ENCODE measurements around the gene TACC2.
"Not testable (repeated sequence)": the region's sequence is repeated elsewhere in the genome, so short reads cannot be mapped to it uniquely, and the experiment has no call there.

TACC2 gene

DNA sequence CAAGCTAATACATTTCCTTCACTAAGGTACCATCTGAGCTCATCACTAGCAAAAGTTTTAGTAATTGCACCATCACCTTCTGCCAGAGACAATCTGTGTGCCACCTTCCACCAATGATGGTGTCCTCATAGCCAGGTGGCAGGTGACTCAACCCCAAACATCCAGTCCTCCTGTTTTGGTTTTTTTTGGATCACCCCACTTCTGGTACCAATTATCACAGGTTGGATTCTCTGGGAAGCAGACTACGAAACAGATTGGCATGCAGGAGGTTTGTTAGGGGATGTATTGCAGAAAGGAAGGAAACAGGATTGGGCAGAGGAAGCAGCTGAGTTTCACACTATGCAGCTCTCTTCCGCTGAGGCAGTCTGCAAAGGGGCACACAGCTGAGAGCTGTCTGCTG lies 4.5 kb upstream of the TACC2 start:
- TF ChIP-seq, protein P1, sequence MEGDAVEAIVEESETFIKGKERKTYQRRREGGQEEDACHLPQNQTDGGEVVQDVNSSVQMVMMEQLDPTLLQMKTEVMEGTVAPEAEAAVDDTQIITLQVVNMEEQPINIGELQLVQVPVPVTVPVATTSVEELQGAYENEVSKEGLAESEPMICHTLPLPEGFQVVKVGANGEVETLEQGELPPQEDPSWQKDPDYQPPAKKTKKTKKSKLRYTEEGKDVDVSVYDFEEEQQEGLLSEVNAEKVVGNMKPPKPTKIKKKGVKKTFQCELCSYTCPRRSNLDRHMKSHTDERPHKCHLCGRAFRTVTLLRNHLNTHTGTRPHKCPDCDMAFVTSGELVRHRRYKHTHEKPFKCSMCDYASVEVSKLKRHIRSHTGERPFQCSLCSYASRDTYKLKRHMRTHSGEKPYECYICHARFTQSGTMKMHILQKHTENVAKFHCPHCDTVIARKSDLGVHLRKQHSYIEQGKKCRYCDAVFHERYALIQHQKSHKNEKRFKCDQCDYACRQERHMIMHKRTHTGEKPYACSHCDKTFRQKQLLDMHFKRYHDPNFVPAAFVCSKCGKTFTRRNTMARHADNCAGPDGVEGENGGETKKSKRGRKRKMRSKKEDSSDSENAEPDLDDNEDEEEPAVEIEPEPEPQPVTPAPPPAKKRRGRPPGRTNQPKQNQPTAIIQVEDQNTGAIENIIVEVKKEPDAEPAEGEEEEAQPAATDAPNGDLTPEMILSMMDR (IDR thresholded peaks at IDR 0.05; ENCODE audit: low read depth, low read length, missing control alignments): no peak
- in situ Hi-C loops (cut with HindIII; ENCODE audit: low sequenced_read_pairs): no loop called here
- no peak for DNase-seq (ENCODE audit: low read depth)
- H3K4me3 ChIP-seq (ENCODE audit: low read depth, low read length): no peak overlapping the region

DNA sequence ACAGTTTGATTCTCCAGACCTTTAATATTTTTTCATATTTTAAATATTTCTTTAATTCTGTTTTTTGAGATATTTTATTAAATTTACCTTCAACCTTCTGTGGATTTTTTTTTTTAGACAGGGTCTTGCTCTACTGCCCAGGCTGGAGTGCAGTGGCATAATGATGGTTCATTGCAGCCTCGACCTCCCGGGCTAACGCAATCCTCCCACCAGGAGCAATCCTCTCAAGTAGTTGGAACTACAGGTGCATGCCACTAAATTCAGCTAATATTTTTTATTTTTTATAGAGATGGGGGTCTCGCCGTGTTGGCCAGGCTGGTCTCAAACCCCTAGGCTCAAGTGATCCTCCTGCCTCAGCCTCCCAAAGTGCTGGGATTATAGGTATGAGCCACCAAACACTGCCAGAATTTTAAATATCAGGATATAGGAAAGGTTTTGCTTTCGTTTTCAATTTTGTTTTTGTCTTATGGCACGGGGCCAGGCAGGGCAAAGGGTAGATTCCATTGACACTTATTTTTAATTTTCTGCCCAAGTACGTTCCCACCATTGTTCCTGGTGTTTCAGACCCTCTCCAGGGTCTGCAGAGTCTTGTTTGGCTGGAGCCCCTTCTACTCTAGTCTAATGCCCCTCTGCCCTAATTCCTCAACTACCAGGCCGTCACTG lies 1.2 kb downstream of the TACC2 start:
- no peak for DNase-seq (ENCODE audit: low read depth)
- in situ Hi-C loops (cut with HindIII; ENCODE audit: low sequenced_read_pairs): no loop called here
- TF ChIP-seq, protein P1 (IDR thresholded peaks at IDR 0.05; ENCODE audit: low read depth, low read length, missing control alignments): no peak
- no peak overlapping the region for H3K4me3 ChIP-seq (ENCODE audit: low read depth, low read length)

DNA sequence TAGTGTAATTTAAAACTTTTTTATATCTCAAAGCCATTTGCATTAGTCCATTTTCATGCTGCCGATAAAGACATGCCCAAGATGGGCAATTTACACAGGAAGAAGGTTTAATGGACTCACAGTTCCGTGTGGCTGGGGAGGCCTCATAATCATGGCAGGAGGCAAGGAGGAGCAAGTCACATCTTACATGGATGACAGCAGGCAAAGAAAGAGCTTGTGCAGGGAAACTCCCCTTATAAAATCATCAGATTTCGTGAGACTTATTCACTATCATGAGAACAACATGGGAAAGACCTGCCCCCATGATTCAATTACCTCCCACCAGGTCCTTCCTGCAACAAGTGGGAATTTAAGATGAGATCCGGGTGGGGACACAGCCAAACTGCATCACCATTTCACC lies 2.8 kb downstream of the TACC2 start:
- in situ Hi-C loops (cut with HindIII; ENCODE audit: low sequenced_read_pairs); DNase-seq (ENCODE audit: low read depth); H3K4me3 ChIP-seq (ENCODE audit: low read depth, low read length): not testable (repeated sequence)

DNA sequence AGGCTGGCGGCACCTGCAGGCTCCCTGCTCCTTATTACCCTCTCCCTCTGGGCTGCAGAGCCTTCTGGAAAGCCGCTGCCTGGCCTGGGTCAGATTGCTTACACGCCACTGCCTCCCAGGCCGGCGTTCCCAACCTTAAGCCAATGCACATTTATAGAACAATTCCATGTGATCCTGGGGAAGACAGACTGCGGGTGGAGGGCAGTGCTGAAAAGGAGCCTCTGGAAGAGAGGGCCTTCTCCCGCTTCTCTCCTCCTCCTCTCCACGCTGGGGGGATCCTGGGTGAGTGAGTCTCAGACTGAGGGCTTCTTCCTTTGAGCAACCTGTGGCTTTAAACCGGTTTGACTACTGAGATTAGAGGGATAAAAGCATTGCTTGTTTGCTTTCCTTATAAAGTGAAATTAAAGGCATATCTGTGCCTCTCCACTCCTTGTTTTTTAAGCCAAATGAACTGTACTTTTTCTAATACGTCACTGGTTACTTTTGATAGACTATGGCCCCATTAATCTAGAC lies 5.5 kb downstream of the TACC2 start:
- no peak for DNase-seq (ENCODE audit: low read depth)
- no peak overlapping the region for H3K4me3 ChIP-seq (ENCODE audit: low read depth, low read length)
- TF ChIP-seq, protein P1 (IDR thresholded peaks at IDR 0.05; ENCODE audit: low read depth, low read length, missing control alignments): no peak
- in situ Hi-C loops (cut with HindIII; ENCODE audit: low sequenced_read_pairs): no loop called here

DNA sequence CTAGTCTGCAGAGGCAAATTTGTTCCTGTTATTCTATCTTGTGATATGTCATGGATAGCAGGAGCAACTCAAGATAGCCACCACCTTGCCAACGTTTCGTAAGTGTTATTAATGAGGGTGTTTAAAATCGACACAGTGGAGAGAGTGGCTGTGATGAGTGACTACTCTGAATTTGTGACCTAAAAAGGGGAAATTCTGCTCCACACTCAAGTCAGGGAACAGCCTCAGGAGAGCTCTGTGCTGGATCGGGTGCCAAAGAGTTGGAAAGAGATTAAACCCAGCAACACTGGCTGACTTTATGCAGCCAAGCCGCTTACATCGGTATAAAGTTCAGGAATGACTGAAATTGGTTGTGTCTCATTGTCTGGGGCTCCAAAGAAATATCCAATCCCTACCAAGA lies 9.5 kb downstream of the TACC2 start:
- in situ Hi-C loops (cut with HindIII; ENCODE audit: low sequenced_read_pairs): no loop called here
- no peak overlapping the region for H3K4me3 ChIP-seq (ENCODE audit: low read depth, low read length)
- TF ChIP-seq, protein P1 (IDR thresholded peaks at IDR 0.05; ENCODE audit: low read depth, low read length, missing control alignments): no peak
- no peak for DNase-seq (ENCODE audit: low read depth)

DNA sequence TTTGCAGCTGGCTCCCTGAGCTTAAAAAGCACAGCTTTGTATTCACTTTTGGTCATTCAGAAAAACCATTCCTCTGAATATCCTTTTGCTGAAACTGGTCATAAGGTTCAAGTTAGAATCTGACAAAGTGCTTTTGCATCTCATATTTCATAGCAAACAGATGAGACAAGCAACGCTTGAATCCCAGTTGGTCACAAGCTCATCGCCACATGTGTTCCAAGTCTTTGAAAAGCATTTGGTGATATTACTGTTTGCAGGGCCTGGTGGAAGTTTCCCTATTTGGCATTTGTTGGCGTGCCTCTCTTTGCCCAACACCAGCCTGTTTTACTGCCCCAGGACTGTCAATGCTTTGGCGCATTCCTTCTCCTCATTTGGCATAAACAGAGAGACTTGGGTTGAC lies 10.3 kb downstream of the TACC2 start:
- DNase-seq (ENCODE audit: low read depth): no peak
- H3K4me3 ChIP-seq (ENCODE audit: low read depth, low read length): no peak overlapping the region

DNA sequence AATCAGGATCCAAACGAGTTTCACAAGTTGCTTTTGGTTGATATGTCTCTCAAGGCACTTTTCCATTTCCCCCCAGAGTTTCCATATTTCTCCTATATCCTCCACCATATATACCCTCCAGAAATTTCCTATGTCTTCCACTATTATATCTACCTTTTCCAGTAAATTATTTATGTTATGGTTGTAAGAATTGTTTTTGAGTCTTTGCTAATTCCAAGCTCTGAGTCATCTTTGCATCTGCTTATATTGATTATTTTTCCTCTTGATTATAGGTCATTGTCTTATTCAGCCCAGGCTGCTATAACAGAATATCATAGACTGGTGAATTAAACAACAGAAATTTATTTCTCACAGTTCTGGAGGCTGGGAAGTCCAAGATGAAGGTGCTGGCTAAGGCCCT lies 12.7 kb downstream of the TACC2 start:
- no peak overlapping the region for H3K4me3 ChIP-seq (ENCODE audit: low read depth, low read length)
- no peak for DNase-seq (ENCODE audit: low read depth)
- TF ChIP-seq, protein P1 (IDR thresholded peaks at IDR 0.05; ENCODE audit: low read depth, low read length, missing control alignments): no peak
- in situ Hi-C loops (cut with HindIII; ENCODE audit: low sequenced_read_pairs): no loop called here

More for the DNA sequence above, 10.3 kb downstream of the TACC2 start:
- in situ Hi-C loops (cut with HindIII; ENCODE audit: low sequenced_read_pairs): no loop called here
- TF ChIP-seq, protein P1 (IDR thresholded peaks at IDR 0.05; ENCODE audit: low read depth, low read length, missing control alignments): no peak

All from astrocyte of the cerebellum (primary cell).